Retinal pigment epithelial cell (primary cell): Measurements from ENCODE around the gene DEGS2.

Experiments used
- DNase-seq: peaks from one replicate; pipeline ENCODE4 v3.0.0-alpha.2; 2010; ENCODE audit warnings: low read depth
- H3K4me3 ChIP-seq: 2 replicates; pipeline ENCODE4 v1.5.1; 2011; ENCODE audit warnings: mild to moderate bottlenecking, low read length, control low read depth, moderate library complexity
- TF ChIP-seq, protein P1 (sequence below): conservative IDR thresholded peaks from 2 replicates; pipeline ENCODE4 v1.5.1; 2011; ENCODE audit warnings: low read depth, low read length, control low read depth, inconsistent platforms

Gene DEGS2

DNA sequence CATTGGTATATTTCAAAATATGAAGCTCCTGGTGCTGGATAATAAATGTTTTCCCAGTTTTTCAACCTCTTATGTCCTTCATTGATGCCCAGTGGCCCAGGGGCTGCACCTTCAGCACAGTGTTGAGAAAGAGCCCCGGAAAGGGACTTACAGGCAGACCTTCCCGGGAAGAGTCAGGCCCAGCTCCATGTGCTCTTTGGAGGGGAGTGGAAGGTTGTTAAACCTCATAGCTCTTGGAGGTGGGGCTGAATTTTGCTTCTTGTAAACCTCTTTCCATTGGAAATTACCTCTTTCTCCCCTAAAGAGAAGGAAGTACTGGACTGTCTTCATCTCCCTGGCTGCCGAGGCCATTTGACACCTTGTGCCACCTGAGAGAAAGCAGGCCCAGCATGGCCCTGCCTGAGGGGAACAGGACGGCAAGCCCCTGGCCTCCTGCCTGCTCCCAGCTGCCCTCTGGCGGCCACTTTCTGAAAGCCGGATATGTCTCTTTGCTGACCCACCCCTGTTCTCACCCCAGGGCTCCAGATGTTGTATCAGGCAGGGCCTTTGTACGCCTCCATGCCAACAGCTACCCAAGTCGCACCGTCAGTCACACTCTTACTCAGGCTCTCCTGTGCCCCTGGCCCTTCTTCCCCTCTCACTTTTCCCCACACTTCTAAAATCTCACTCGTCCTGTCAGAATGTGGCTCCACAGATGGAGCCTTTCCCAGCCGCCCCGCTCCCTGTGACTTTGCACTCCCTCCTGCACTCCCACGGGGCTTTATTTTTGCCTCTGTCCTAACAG, 51.2 kb downstream of the DEGS2 start:
- H3K4me3 ChIP-seq, result no peak overlapping the region
- peak; percentile 8 for DNase-seq
- TF ChIP-seq, protein P1, sequence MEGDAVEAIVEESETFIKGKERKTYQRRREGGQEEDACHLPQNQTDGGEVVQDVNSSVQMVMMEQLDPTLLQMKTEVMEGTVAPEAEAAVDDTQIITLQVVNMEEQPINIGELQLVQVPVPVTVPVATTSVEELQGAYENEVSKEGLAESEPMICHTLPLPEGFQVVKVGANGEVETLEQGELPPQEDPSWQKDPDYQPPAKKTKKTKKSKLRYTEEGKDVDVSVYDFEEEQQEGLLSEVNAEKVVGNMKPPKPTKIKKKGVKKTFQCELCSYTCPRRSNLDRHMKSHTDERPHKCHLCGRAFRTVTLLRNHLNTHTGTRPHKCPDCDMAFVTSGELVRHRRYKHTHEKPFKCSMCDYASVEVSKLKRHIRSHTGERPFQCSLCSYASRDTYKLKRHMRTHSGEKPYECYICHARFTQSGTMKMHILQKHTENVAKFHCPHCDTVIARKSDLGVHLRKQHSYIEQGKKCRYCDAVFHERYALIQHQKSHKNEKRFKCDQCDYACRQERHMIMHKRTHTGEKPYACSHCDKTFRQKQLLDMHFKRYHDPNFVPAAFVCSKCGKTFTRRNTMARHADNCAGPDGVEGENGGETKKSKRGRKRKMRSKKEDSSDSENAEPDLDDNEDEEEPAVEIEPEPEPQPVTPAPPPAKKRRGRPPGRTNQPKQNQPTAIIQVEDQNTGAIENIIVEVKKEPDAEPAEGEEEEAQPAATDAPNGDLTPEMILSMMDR, result peak; percentile 90

DNA sequence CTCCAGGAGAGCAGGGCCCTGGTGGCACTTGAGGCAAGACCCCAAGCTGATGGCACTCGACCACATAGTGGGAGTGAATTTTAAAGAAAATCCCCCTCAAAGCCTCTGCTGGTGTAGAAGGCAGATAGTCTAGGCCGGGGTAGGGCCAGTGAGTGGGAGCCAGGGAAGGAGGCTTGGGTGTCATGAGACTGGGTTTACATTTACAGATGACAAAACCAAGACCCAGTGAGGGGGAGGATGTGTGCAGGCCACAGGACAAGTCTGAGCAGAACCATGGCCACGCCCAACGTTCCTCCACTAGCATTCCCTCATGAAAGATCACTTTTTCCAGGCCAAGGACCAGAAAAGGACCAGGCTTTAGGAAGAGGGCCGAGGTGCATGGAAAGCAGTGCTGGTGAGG, 52.2 kb downstream of the DEGS2 start:
- H3K4me3 ChIP-seq, result no peak overlapping the region
- TF ChIP-seq, protein P1, result no peak
- DNase-seq, result no peak

DNA sequence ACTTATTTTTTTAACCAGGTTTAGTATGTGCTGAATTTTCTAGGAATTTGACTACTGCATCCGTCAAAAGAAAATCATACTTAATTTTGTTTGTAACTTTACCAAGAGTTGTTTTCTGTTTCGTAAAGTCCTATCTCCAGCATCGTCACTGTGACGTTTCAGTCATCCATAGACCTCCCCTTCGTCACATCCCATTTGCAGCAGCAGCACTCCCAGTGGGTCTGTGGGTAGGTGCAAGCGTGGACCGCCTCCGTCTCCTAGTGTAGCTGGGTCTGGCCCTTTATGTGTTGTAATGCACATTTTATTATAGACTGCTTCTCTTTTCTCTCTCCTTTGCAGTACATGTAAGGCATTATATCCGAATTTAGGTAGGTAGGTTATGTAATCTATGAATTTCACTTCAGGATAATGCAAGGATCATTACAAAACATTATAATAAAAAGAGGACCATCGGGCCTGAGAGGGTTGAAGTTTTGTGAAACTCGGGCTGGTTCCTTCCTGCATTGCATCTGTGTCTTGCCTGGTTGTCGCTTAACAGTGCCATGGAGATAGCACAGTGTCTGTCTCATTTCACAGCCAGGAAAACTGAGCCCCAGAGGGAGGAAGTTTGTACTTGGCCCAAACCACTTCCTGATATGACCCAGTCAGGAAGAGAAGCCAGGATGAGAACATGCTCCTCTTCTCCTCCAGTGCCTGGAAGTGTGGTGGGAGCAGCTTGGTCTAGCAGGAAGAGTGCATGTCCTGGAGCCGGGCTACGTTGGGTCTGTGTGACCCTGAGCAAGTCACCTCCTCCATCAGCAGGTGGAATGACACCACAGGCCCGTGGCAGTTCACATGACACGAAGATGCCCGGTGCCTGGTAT, 53.0 kb downstream of the DEGS2 start:
- TF ChIP-seq, protein P1, result no peak
- no peak for DNase-seq
- H3K4me3 ChIP-seq, result no peak overlapping the region

DNA sequence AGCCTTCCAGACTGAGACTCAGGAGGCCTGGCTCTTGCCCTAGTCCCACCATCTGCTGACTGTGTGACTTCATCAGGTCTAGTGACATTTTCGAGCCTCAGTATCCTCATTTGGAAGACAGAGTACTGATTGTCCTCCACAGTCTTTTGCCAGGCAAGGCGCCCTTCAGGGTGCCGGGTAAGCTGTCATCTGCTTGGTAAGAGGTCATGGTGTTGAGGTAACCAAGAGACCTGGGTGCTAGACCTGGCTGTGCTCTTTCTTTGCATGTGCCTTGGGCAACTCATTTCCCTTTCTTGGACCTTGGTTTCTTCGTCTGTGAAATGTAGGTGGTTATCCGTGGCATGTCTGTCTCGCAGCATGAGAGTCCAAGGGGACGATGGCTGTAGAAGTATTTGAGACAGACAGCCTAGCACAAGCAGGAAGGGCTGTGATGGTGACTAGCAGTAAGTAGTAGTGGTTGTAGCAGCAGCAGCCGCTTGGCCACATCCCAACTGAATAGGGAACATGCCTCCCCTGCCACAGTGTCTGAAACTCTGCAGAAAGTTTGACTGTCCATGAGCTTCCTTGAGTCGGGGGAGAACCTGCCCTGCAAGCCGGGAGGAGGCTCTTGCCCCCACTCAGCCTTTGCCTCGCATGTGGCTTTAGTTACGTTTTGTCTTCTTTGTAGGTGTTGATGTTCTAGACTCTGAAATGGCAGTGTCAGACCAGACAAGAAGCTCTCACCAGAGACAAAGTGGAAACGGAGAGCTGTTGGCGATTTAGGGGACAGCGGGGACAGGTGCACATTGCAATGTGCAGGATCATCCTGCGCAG, 53.9 kb downstream of the DEGS2 start:
- DNase-seq, result no peak
- TF ChIP-seq, protein P1, result no peak
- H3K4me3 ChIP-seq, result no peak overlapping the region

DNA sequence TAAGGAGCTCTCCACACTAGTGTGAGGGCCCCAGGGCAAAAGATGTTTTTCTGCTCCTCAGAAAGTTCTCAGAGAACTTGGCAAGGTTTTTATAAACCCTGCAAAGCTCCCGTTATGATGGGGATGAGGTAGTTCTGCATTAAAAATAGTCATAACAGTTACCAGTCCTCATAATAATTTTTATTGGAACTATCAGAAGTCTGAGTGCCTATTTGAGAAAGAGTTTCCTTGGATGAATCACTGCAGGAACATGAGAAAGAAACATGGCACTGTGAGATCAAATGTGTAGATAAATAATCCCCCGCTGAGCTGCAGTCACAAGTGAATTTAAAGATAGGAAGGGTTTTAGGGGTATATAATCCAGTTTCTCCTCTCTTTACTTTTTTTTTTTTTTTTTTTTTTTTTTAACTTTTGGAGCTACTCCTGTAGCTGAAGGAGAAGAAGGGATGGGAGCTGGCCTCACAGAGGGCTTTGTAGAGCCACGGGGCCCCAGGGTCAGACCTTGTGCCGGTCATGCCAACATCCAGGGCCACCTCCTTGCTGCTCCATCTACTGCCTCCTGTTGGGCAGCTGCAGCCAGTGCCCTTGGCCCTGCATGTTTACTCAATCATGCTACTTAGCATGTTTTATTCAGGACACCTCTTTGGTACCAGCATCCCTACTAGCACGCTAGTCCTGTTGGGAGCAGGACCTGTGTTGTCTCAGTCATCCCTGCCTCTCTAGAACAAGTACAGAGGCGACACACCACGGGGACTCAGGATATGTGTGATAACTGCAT, 54.7 kb downstream of the DEGS2 start:
- H3K4me3 ChIP-seq, result no peak overlapping the region
- DNase-seq, result peak; percentile 12
- TF ChIP-seq, protein P1, result peak; percentile 24

DNA sequence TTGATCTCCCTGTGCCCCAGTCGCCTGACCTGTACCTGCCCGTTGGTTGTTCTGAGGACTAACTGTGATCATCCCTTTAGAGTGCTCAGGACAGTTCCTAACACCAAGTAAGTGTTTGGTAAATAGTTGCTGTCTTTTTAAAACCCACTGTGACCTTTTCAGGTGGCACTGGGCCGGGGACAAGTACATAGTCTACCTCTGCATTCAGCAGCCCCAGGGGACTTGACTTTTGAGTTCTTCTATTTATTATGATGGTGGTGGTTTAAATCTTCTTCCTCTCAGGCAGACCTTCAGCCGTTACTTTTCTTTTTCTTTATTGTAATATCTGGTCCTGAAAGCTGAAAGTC, 55.5 kb downstream of the DEGS2 start:
- TF ChIP-seq, protein P1, result no peak
- H3K4me3 ChIP-seq, result no peak overlapping the region
- no peak for DNase-seq
